Measurements from ENCODE around the gene CLEC4F.
A peak's percentile ranks its signal among the peaks of the same experiment; 100 is the strongest.

- TF ChIP-seq BHLHE40 (IDR thresholded peaks at IDR 0.05; ENCODE audit: low read depth, low read length) (no peak), POLR2A (IDR thresholded peaks at IDR 0.05; ENCODE audit: low read depth, low read length) (no peak), SMC3 (IDR thresholded peaks at IDR 0.05; ENCODE audit: low read depth, low read length) (no peak), CEBPB (IDR thresholded peaks at IDR 0.05; ENCODE audit: low read depth, low read length) (no peak), MXI1 (IDR thresholded peaks at IDR 0.05; ENCODE audit: borderline replicate concordance, low read depth, low read length) (no peak), RAD21 (IDR thresholded peaks at IDR 0.05; ENCODE audit: low read length) (peak; percentile 49)
- TF ChIP-seq, protein P1, sequence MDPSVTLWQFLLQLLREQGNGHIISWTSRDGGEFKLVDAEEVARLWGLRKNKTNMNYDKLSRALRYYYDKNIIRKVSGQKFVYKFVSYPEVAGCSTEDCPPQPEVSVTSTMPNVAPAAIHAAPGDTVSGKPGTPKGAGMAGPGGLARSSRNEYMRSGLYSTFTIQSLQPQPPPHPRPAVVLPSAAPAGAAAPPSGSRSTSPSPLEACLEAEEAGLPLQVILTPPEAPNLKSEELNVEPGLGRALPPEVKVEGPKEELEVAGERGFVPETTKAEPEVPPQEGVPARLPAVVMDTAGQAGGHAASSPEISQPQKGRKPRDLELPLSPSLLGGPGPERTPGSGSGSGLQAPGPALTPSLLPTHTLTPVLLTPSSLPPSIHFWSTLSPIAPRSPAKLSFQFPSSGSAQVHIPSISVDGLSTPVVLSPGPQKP (IDR thresholded peaks at IDR 0.05; ENCODE audit: borderline replicate concordance, low read depth, low read length): no peak
- TF ChIP-seq, protein P2, sequence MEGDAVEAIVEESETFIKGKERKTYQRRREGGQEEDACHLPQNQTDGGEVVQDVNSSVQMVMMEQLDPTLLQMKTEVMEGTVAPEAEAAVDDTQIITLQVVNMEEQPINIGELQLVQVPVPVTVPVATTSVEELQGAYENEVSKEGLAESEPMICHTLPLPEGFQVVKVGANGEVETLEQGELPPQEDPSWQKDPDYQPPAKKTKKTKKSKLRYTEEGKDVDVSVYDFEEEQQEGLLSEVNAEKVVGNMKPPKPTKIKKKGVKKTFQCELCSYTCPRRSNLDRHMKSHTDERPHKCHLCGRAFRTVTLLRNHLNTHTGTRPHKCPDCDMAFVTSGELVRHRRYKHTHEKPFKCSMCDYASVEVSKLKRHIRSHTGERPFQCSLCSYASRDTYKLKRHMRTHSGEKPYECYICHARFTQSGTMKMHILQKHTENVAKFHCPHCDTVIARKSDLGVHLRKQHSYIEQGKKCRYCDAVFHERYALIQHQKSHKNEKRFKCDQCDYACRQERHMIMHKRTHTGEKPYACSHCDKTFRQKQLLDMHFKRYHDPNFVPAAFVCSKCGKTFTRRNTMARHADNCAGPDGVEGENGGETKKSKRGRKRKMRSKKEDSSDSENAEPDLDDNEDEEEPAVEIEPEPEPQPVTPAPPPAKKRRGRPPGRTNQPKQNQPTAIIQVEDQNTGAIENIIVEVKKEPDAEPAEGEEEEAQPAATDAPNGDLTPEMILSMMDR (conservative IDR thresholded peaks at IDR 0.05; ENCODE audit: low read depth, low read length): peak; percentile 45
These were observed 30.9 kb downstream of the CLEC4F start for GRCh38 chr2:70789304-70790135.
